ENCODE results near the gene LMAN1L. TPM values are rescaled to one million over a fixed set of nuclear protein-coding genes. Genes with fewer than 3 reads are reported as not detected.

LMAN1L gene
- polyA plus RNA-seq, 3 donors, result 0.08 TPM; not detected in 2

DNA sequence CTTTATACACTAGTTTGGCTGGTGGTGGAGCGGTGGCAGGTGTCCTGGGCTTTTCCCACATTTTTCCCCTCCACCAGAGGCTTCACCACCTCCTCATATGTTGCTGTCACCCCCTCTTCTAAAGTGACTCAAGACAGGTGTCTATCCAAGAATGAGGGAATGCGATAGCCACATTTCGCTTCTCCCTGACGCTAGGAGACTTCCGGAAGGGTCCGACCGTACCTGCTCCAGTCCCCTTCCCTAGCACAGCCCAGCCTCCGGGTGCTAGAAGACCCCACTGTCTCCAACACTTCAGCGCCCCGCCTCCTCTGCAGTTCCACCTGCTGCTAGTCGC, 60.0 kb downstream of the LMAN1L start:
- H4K20me1 ChIP-seq (ENCODE audit: insufficient read depth, low read length), result peaks cover 50% of the 10 kb centered on the region
- peak overlapping the region; percentile 89 for H3K9ac ChIP-seq (ENCODE audit: insufficient read depth, low read length, poor library complexity, severe bottlenecking)
- H3K9me3 ChIP-seq (replicated peaks in 1 of 2; ENCODE audit: control insufficient read depth in 1 of 2, insufficient read depth in 1 of 2, low read length in 2 of 2), result no peaks in the 10 kb centered on the region
- peak overlapping the region; percentile 94 for H3K4me2 ChIP-seq (replicated peaks; ENCODE audit: extremely low read depth, low read length, poor library complexity, severe bottlenecking)
- H3K27ac ChIP-seq (ENCODE audit: low read depth in 1 of 2, low read length in 2 of 2), result peak overlapping the region; percentile 83 to 98
- Mint-ChIP-seq H3K4me1 (peaks cover 55% of the 10 kb centered on the region), H3K27ac (peak overlapping the region; percentile 95 to 99 (median 98)), H3K36me3 (no peaks in the 10 kb centered on the region), H3K9me3 (peaks cover 0 to 1% (median 0%) of the 10 kb centered on the region in 7 donors), H3K27me3 (ENCODE audit: low read depth in 3 of 3) (peaks cover 1 to 4% (median 1%) of the 10 kb centered on the region in 3 donors), H3K4me3 (peak overlapping the region; percentile 89 to 95)
- peak overlapping the region; percentile 76 to 82 (median 77) for H3K4me3 ChIP-seq (replicated peaks in 1 of 3; ENCODE audit: low read depth in 2 of 3, low read length in 3 of 3)
- DNase-seq, result no peak
- peaks cover 56 to 62% of the 10 kb centered on the region in 2 donors for H3K4me1 ChIP-seq (ENCODE audit: control insufficient read depth in 1 of 2, insufficient read depth in 2 of 2, low read length in 2 of 2)
- peaks cover 53% of the 10 kb centered on the region for H3K79me2 ChIP-seq (ENCODE audit: insufficient read depth, low read length)
- peak overlapping the region; percentile 76 for H2AFZ ChIP-seq (ENCODE audit: insufficient read depth, low read depth, low read length, poor library complexity, severe bottlenecking)
- H3K36me3 ChIP-seq (replicated peaks in 1 of 2; ENCODE audit: control insufficient read depth in 1 of 2, insufficient read depth in 2 of 2, low read length in 2 of 2), result no peaks in the 10 kb centered on the region
- 0% methylated on average over 10 of the region's 11 CpGs for WGBS (ENCODE audit: insufficient coverage)
- intact Hi-C loops (cut with micrococcal nuclease), result loop anchor here in 1 of 2 donors (2.0 kb wide), 1 partner anchor 64 kb away; no protein-coding TSS in a partner anchor
- TF ChIP-seq CTCF (IDR thresholded peaks at IDR 0.05), result no peak
- H3K27me3 ChIP-seq (ENCODE audit: control insufficient read depth in 2 of 2, insufficient read depth in 2 of 2, low read length in 2 of 2), result no peaks in the 10 kb centered on the region

GRCh38 chr15:74873036-74873755, 60.6 kb downstream of the LMAN1L start, which contains the start of gene SCAMP2:
Gene SCAMP2, minus strand, starts transcription at chr15:74873365. Its CDS starts 110 bp downstream, at chr15:74873255.
- Histone ChIP-seq H3K4me1 (ENCODE audit: control insufficient read depth in 1 of 2, insufficient read depth in 2 of 2, low read length in 2 of 2) (peaks cover 51 to 56% of the 10 kb centered on the region in 2 donors), H3K4me3 (replicated peaks in 1 of 3; ENCODE audit: low read depth in 2 of 3, low read length in 3 of 3) (peak within 1 kb of the TSS; percentile 76 to 82 (median 77)), H2AFZ (ENCODE audit: insufficient read depth, low read depth, low read length, poor library complexity, severe bottlenecking) (peak within 1 kb of the TSS; percentile 89), H3K79me2 (ENCODE audit: insufficient read depth, low read length) (peaks cover 49% of the 10 kb centered on the region), H3K9ac (ENCODE audit: insufficient read depth, low read length, poor library complexity, severe bottlenecking) (peak within 1 kb of the TSS; percentile 89), H3K9me3 (replicated peaks in 1 of 2; ENCODE audit: control insufficient read depth in 1 of 2, insufficient read depth in 1 of 2, low read length in 2 of 2) (no peaks in the 10 kb centered on the region), H3K27me3 (ENCODE audit: control insufficient read depth in 2 of 2, insufficient read depth in 2 of 2, low read length in 2 of 2) (no peaks in the 10 kb centered on the region), H3K36me3 (replicated peaks in 1 of 2; ENCODE audit: control insufficient read depth in 1 of 2, insufficient read depth in 2 of 2, low read length in 2 of 2) (no peaks in the 10 kb centered on the region), H3K4me2 (replicated peaks; ENCODE audit: extremely low read depth, low read length, poor library complexity, severe bottlenecking) (peak within 1 kb of the TSS; percentile 94), H3K27ac (ENCODE audit: low read depth in 1 of 2, low read length in 2 of 2) (peak within 1 kb of the TSS; percentile 83 to 98), H4K20me1 (ENCODE audit: insufficient read depth, low read length) (peaks cover 44% of the 10 kb centered on the region)
- peak; percentile 84 to 87 (median 85) for DNase-seq
- Mint-ChIP-seq H3K36me3 (no peaks in the 10 kb centered on the region), H3K27ac (peak within 1 kb of the TSS; percentile 95 to 99 (median 98)), H3K9me3 (peaks cover 0 to 1% (median 0%) of the 10 kb centered on the region in 7 donors), H3K27me3 (ENCODE audit: low read depth in 3 of 3) (peaks cover 1 to 4% (median 1%) of the 10 kb centered on the region in 3 donors), H3K4me3 (peak within 1 kb of the TSS; percentile 89 to 95), H3K4me1 (peaks cover 50% of the 10 kb centered on the region)
- TF ChIP-seq CTCF (IDR thresholded peaks at IDR 0.05), result no peak
- 0% methylated on average over 29 of the region's 52 CpGs for WGBS (ENCODE audit: insufficient coverage)
- intact Hi-C loops (cut with micrococcal nuclease), result loop anchor here in 1 of 2 donors (2.0 kb wide), 1 partner anchor 64 kb away; no protein-coding TSS in a partner anchor

Measured in CD14-positive monocyte (primary cell).